Effector memory CD4-positive, alpha-beta T cell (primary cell): ENCODE data around the gene FOXP1.
A peak's percentile ranks its signal among the peaks of the same experiment; 100 is the strongest.

Experiments
- DNase-seq, 3 donors: peaks; one replicate each; pipeline ENCODE4 v3.0.0-alpha.2; 2020
- H3K27ac ChIP-seq: 2 replicates; pipeline ENCODE4 v1.7.0; 2013; ENCODE audit warnings: mild to moderate bottlenecking, low read length, moderate library complexity; ENCODE audit not compliant: insufficient read depth, poor library complexity, severe bottlenecking
- H3K27me3 ChIP-seq: replicated peaks from 2 replicates; pipeline ENCODE4 v1.7.0; 2013; ENCODE audit warnings: mild to moderate bottlenecking, low read length; ENCODE audit not compliant: insufficient read depth, control insufficient read depth, poor library complexity, severe bottlenecking
- H3K36me3 ChIP-seq: 2 replicates; pipeline ENCODE4 v1.7.0; 2013; ENCODE audit warnings: mild to moderate bottlenecking, low read length, moderate library complexity; ENCODE audit not compliant: control insufficient read depth, insufficient read depth
- H3K4me1 ChIP-seq: 2 replicates; pipeline ENCODE4 v1.7.0; 2013; ENCODE audit warnings: low read length, mild to moderate bottlenecking; ENCODE audit not compliant: control insufficient read depth, insufficient read depth, poor library complexity, severe bottlenecking
- H3K4me3 ChIP-seq: 2 replicates; pipeline ENCODE4 v1.7.0; 2013; ENCODE audit warnings: low read length, low read depth, mild to moderate bottlenecking; ENCODE audit not compliant: insufficient read depth, poor library complexity, severe bottlenecking
- H3K9me3 ChIP-seq: 2 replicates; pipeline ENCODE4 v1.7.0; 2013; ENCODE audit warnings: mild to moderate bottlenecking, low read length, moderate library complexity; ENCODE audit not compliant: control insufficient read depth

The FOXP1 gene

GRCh38 chr3:71006810-71007785 is 576.4 kb downstream of the FOXP1 start:
- Histone ChIP-seq H3K27me3 (no peaks in the 10 kb centered on the region), H3K27ac (peak overlapping the region; percentile 48), H3K9me3 (no peaks in the 10 kb centered on the region), H3K36me3 (peaks cover 5% of the 10 kb centered on the region), H3K4me3 (no peak overlapping the region), H3K4me1 (peaks cover 31% of the 10 kb centered on the region)
- no peak for DNase-seq

- Histone ChIP-seq H3K36me3 (peaks cover 13% of the 10 kb centered on the region), H3K27me3 (no peaks in the 10 kb centered on the region)
Observed at GRCh38 chr3:71005702-71006321, 577.7 kb downstream of the FOXP1 start.

GRCh38 chr3:71003511-71003910 is 580.0 kb downstream of the FOXP1 start:
- no peak for DNase-seq
- no peak overlapping the region for H3K4me3 ChIP-seq
- peaks cover 2% of the 10 kb centered on the region for H3K4me1 ChIP-seq
- no peaks in the 10 kb centered on the region for H3K9me3 ChIP-seq
- H3K27ac ChIP-seq: no peak overlapping the region
- peaks cover 26% of the 10 kb centered on the region for H3K36me3 ChIP-seq
- H3K27me3 ChIP-seq: no peaks in the 10 kb centered on the region

More at GRCh38 chr3:71005702-71006321, 577.7 kb downstream of the FOXP1 start:
- no peak overlapping the region for H3K27ac ChIP-seq
- no peak for DNase-seq
- H3K9me3 ChIP-seq: no peaks in the 10 kb centered on the region
- H3K4me1 ChIP-seq: peaks cover 18% of the 10 kb centered on the region
- no peak overlapping the region for H3K4me3 ChIP-seq

GRCh38 chr3:71002298-71002697 is 581.2 kb downstream of the FOXP1 start:
- DNase-seq: no peak
- H3K4me3 ChIP-seq: no peak overlapping the region
- H3K27me3 ChIP-seq: no peaks in the 10 kb centered on the region
- peaks cover 2% of the 10 kb centered on the region for H3K4me1 ChIP-seq
- peaks cover 35% of the 10 kb centered on the region for H3K36me3 ChIP-seq
- no peaks in the 10 kb centered on the region for H3K9me3 ChIP-seq
- H3K27ac ChIP-seq: no peak overlapping the region

GRCh38 chr3:71001303-71001830 is 582.2 kb downstream of the FOXP1 start:
- Histone ChIP-seq H3K27me3 (no peaks in the 10 kb centered on the region), H3K4me3 (no peak overlapping the region), H3K36me3 (peaks cover 44% of the 10 kb centered on the region), H3K9me3 (no peaks in the 10 kb centered on the region), H3K4me1 (peaks cover 2% of the 10 kb centered on the region), H3K27ac (no peak overlapping the region)
- DNase-seq: no peak

GRCh38 chr3:71000483-71000882 is 583.0 kb downstream of the FOXP1 start:
- H3K9me3 ChIP-seq: no peaks in the 10 kb centered on the region

GRCh38 chr3:70999730-71000129 is 583.8 kb downstream of the FOXP1 start:
- H3K4me1 ChIP-seq: peaks cover 2% of the 10 kb centered on the region
- no peaks in the 10 kb centered on the region for H3K9me3 ChIP-seq
- H3K36me3 ChIP-seq: peaks cover 52% of the 10 kb centered on the region
- no peak for DNase-seq
- no peak overlapping the region for H3K27ac ChIP-seq
- no peak overlapping the region for H3K4me3 ChIP-seq
- H3K27me3 ChIP-seq: no peaks in the 10 kb centered on the region

More at GRCh38 chr3:71000483-71000882, 583.0 kb downstream of the FOXP1 start:
- no peak for DNase-seq
- Histone ChIP-seq H3K4me1 (peaks cover 2% of the 10 kb centered on the region), H3K36me3 (peaks cover 49% of the 10 kb centered on the region), H3K4me3 (no peak overlapping the region), H3K27ac (no peak overlapping the region), H3K27me3 (no peaks in the 10 kb centered on the region)

- Histone ChIP-seq H3K4me3 (no peak overlapping the region), H3K9me3 (no peaks in the 10 kb centered on the region), H3K27me3 (no peaks in the 10 kb centered on the region), H3K4me1 (peaks cover 8% of the 10 kb centered on the region), H3K27ac (no peak overlapping the region), H3K36me3 (peaks cover 42% of the 10 kb centered on the region)
- no peak for DNase-seq
Observed at GRCh38 chr3:70996082-70996481, 587.4 kb downstream of the FOXP1 start.

GRCh38 chr3:70994644-70995043 is 588.9 kb downstream of the FOXP1 start:
- peaks cover 15% of the 10 kb centered on the region for H3K4me1 ChIP-seq
- no peak for DNase-seq
- H3K27me3 ChIP-seq: no peaks in the 10 kb centered on the region
- H3K36me3 ChIP-seq: peaks cover 32% of the 10 kb centered on the region
- H3K27ac ChIP-seq: no peak overlapping the region
- no peaks in the 10 kb centered on the region for H3K9me3 ChIP-seq
- H3K4me3 ChIP-seq: no peak overlapping the region
